Measurements from ENCODE around the gene FCER1G. TPM values are rescaled to one million over a fixed set of nuclear protein-coding genes. Genes with fewer than 3 reads are reported as not detected.
"Not testable (repeated sequence)": the region's sequence is repeated elsewhere in the genome, so short reads cannot be mapped to it uniquely, and the experiment has no call there.

FCER1G gene
- total RNA-seq, 2 experiments from 2014 or later = 18.9 to 22.1 TPM

GRCh38 chr1:161219078-161219892, 4.2 kb downstream of the FCER1G start:
- no peak for DNase-seq
- H3K36me3 Mint-ChIP-seq = peaks cover 12% of the 10 kb centered on the region
- POLR2A ChIA-PET = interaction anchor here (0.6 to 2.9 kb wide), 4 partner anchors 17 to 206 kb away, joined by 3 to 13 read pairs (median 3); partner anchors contain the start of gene NDUFS2
- H3K27me3 Mint-ChIP-seq = no peaks in the 10 kb centered on the region
- ATAC-seq (ENCODE audit: low read depth) = no peak
- peaks cover 50% of the 10 kb centered on the region for H3K4me1 Mint-ChIP-seq
- H3K9me3 Mint-ChIP-seq = no peaks in the 10 kb centered on the region
- H3K27ac Mint-ChIP-seq = no peak overlapping the region
- no peak overlapping the region for H3K4me3 Mint-ChIP-seq

DNA sequence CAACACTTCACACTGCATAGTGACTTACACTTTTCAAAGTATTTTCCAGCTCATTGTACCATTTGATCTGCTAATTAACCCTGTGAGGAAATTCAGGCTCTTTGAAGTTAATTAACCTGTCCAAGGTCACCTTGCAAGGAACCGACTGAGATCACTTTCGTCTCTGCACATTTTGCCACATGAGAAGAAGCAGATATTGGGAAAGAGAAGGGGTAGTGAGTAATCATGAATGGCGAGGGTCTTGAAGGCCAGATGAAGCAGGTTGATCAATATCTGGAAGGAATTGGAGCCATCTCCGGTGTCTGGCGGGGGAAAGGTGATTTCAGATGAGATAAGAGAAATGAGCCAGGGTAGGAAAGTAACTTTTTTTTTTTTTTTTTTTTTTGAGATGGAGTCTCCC, 4.9 kb downstream of the FCER1G start:
- Mint-ChIP-seq H3K9me3 (no peaks in the 10 kb centered on the region), H3K4me1 (peaks cover 45% of the 10 kb centered on the region), H3K27me3 (no peaks in the 10 kb centered on the region), H3K4me3 (no peak overlapping the region), H3K36me3 (peaks cover 6% of the 10 kb centered on the region), H3K27ac (no peak overlapping the region)
- DNase-seq (no peak), ATAC-seq (ENCODE audit: low read depth) (no peak)
- POLR2A ChIA-PET = interaction anchor here (1.0 to 2.9 kb wide), 2 partner anchors 18 to 170 kb away, joined by 3 to 13 read pairs; partner anchors contain the start of gene NDUFS2

DNA sequence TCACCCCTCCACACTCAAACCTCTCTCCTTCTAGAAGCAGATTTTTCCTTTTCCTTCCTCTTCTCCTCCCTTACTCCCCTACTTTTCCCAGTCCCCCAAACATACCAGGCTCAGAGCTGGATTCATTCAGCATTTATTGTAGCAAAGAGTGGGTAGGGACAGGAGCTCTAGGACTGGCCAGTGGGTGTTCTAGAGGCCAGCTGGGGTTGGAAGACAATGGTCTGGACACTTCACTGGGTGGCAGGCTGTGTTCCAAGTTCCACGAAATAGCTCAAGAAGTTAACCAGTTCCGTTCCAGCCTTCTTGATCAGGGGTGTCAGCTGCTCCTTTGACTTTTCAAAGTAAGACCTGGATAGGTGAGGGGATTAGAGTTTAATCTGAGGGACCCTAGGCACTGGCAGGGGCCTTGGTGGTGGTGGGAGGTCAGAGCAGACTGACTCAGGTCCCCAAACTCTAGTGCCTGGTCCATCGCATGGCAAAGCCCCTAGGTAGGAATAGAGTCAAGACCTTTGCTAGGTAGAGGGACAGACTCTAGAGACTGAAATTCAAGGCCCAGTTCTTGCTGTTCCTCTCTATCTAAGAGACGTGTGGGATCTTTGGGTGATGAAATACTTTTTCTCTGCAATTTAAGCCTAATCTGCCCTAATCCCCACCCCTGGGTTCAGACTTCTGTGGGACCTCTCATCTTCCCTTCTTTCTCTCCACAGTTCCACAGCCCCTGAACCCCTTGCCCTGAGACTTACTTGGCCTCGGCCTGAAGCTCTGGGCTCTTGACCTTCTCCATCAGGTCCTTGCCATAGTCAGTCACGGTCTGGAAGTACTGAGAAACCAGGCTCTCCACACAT, 7.3 kb downstream of the FCER1G start:
- Mint-ChIP-seq H3K27me3 (no peaks in the 10 kb centered on the region), H3K9me3 (no peaks in the 10 kb centered on the region), H3K36me3 (peaks cover 2% of the 10 kb centered on the region), H3K27ac (no peak overlapping the region), H3K4me1 (peaks cover 44% of the 10 kb centered on the region), H3K4me3 (no peak overlapping the region)
- POLR2A ChIA-PET = interaction anchor here (1.5 to 2.7 kb wide), 2 partner anchors 20 to 40 kb away, joined by 3 to 17 read pairs; partner anchors contain the start of gene NDUFS2
- ATAC-seq (ENCODE audit: low read depth) (no peak), DNase-seq (no peak)

DNA sequence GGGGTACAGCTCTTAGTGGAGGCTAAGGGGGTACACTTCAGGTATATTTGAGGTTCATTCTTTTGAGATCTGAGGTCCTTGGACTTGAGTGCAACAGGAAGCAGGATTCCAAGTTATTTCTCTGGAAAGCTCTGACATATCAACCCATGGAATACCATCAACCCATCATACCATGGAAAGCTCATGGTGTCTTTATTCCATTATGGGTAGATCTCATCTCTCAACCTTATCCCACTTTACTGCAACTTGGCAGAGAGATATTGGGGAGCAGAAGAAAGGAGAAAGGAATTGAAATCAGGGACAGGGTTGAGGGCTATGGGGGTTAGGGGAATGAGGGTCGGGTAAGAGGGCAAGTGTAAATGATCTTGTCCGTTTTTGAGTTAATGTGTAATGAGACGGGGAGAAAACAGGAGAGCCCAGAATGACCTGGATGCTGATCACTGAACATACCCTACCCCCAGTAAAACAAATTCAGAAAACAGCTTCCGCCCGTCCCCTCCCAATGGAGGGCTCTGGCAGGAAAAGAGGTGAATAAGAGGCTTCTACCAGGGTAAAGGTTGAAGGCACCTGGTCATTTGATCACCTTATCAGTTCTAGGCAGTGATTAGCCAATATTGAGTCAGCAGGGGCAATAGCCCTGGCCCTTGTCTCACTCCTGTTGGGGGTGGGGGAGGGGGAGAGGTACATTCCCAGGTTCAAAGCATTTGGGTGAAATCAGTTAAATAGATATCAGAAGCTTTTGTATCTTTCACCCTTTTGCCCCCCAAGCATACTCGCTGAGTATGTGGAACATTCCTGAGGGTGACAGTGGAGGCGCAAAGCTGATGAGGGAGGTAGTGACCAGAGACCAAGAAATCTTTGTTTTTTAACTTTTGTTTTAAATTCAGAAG, 9.0 kb downstream of the FCER1G start:
- Mint-ChIP-seq H3K4me3 (no peak overlapping the region), H3K9me3 (no peaks in the 10 kb centered on the region), H3K36me3 (peaks cover 5% of the 10 kb centered on the region), H3K27ac (peak overlapping the region; percentile 33), H3K27me3 (no peaks in the 10 kb centered on the region), H3K4me1 (peaks cover 38% of the 10 kb centered on the region)
- ATAC-seq (ENCODE audit: low read depth) = no peak
- POLR2A ChIA-PET = interaction anchor here (0.8 to 4.0 kb wide), 4 partner anchors 16 to 42 kb away, joined by 5 to 38 read pairs (median 20); partner anchors contain the start of gene NDUFS2
- no peak for DNase-seq

GRCh38 chr1:161224695-161225087, 9.6 kb downstream of the FCER1G start:
- H3K27me3 Mint-ChIP-seq; H3K27ac Mint-ChIP-seq; ATAC-seq (ENCODE audit: low read depth); DNase-seq; H3K4me3 Mint-ChIP-seq; H3K36me3 Mint-ChIP-seq; H3K9me3 Mint-ChIP-seq: not testable (repeated sequence)
- POLR2A ChIA-PET = interaction anchor here (1.3 to 4.0 kb wide), 3 partner anchors 22 to 43 kb away, joined by 9 to 38 read pairs (median 24); partner anchors contain the start of gene NDUFS2
- H3K4me1 Mint-ChIP-seq = peaks cover 35% of the 10 kb centered on the region

DNA sequence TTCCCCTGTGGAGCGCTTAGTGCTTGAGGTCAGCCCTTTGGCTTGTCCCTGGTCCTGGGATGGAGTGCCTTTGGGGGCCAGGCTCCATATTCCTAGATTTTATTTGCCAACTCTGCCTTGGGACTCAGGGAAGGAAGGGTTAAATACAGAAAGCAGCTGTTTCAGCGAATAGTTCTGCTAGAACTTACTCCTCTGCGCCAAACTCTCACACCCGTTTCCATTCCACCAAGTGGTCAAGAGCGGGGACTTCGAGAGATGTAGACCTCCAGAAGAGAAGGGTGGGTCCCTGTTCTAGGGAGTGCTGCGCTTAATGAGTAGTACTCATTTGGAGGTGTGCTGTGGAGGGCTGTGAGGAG, 10.1 kb downstream of the FCER1G start:
- POLR2A ChIA-PET = interaction anchor here (0.7 to 4.0 kb wide), 18 partner anchors 10 to 175 kb away, joined by 3 to 38 read pairs (median 8); partner anchors contain the start of genes ADAMTS4, FCER1G, NDUFS2 and PPOX
- no peak for DNase-seq
- no peak for ATAC-seq (ENCODE audit: low read depth)
- H3K9me3 Mint-ChIP-seq = no peaks in the 10 kb centered on the region
- H3K27me3 Mint-ChIP-seq = no peaks in the 10 kb centered on the region
- peaks cover 32% of the 10 kb centered on the region for H3K4me1 Mint-ChIP-seq
- H3K36me3 Mint-ChIP-seq = peaks cover 3% of the 10 kb centered on the region
- peak overlapping the region; percentile 82 for H3K27ac Mint-ChIP-seq
- peak overlapping the region; percentile 32 for H3K4me3 Mint-ChIP-seq

DNA sequence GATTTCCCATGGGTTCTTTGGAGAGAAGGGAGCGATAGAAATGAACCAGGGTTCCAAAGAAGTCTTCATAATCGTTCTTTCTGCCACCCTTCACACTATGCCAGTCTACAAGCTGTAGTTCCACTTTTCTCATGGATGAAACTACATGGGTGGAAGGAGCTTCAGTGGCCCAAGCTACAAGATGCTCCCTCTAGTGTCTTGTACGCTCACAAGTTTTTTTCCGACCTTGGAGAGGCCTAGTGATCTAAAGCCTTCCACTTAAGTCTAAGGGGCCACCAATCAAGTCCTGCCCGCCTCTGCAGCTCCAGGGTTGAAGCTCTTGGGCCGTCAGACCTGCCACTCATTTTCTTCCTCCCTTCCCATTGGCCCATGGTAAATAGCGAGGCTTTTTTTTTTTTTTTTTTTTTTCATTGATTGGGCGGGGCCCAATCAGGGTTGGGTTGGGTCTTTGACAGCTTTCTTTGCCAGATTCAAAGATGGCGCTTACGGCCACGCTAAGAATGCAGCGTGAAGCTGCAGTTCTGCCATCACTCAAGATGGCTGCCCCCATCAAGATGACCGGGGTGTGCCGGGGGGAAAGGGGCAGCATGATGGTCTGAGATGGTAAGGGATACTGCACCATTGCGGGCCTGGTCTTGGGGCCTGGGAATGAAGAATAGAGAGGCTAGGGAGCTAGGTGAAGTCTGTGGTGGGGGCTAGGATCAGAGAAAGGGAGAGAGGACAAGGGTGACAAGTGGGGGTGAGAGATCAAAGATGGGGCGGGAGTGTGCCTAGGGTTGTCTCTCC, 10.6 kb downstream of the FCER1G start, which contains the start of gene TOMM40L:
Gene TOMM40L (plus strand): TSS at position 527 of the 786 bp plus-strand sequence. CDS start 430 bp downstream, outside the sequence.
- Mint-ChIP-seq H3K9me3 (no peaks in the 10 kb centered on the region), H3K4me3 (peak within 1 kb of the TSS; percentile 99), H3K27ac (peak within 1 kb of the TSS; percentile 97), H3K27me3 (no peaks in the 10 kb centered on the region), H3K36me3 (peaks cover 3% of the 10 kb centered on the region), H3K4me1 (peaks cover 31% of the 10 kb centered on the region)
- POLR2A ChIA-PET = interaction anchor here (0.6 to 4.0 kb wide), 22 partner anchors 11 to 174 kb away, joined by 3 to 38 read pairs (median 6); partner anchors contain the start of genes ADAMTS4, FCER1G, NDUFS2 and NIT1
- DNase-seq (peak; percentile 81), ATAC-seq (ENCODE audit: low read depth) (peak; percentile 96)

DNA sequence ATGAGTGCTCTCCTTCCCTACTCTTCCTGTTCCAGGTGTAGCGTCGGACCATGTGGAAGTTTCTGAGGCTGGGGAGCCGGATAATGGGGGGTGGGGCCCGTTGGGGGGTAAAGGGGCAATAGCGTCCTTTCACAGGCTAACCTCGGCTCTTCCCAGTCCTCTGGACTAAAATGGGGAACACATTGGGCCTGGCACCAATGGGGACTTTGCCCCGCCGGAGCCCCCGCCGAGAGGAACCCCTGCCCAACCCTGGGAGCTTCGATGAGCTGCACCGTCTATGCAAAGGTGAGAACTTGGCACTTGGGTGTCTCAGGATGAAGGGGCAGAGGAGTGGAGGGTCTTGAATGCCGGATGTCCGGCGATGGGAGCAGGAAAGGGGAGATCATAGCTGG, 11.2 kb downstream of the FCER1G start:
- H3K27me3 Mint-ChIP-seq = no peaks in the 10 kb centered on the region
- DNase-seq = no peak
- H3K36me3 Mint-ChIP-seq = peaks cover 3% of the 10 kb centered on the region
- no peaks in the 10 kb centered on the region for H3K9me3 Mint-ChIP-seq
- peaks cover 31% of the 10 kb centered on the region for H3K4me1 Mint-ChIP-seq
- peak overlapping the region; percentile 99 for H3K4me3 Mint-ChIP-seq
- no peak for ATAC-seq (ENCODE audit: low read depth)
- peak overlapping the region; percentile 97 for H3K27ac Mint-ChIP-seq
- POLR2A ChIA-PET = interaction anchor here (0.8 to 4.0 kb wide), 18 partner anchors 11 to 174 kb away, joined by 3 to 38 read pairs (median 6); partner anchors contain the start of genes ADAMTS4, FCER1G, NDUFS2 and NIT1

DNA sequence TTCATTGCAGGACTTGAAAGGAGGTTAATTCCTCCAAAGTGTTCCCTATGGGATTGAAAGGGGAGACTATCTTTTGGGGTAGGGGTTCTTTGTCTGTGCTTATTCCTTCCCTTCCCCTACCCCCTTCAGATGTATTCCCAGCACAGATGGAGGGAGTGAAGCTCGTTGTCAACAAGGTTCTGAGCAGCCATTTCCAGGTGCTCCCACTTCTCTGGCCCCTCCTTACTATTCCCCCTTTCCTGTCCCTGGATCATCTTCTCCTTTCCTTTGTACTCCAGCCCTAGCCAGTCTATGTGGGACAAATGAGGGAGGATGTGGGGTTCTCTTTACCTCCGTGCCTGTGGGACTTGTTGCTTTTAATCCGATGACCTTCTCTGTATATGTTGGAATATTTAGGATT, 11.7 kb downstream of the FCER1G start:
- H3K4me3 Mint-ChIP-seq = peak overlapping the region; percentile 99

DNA sequence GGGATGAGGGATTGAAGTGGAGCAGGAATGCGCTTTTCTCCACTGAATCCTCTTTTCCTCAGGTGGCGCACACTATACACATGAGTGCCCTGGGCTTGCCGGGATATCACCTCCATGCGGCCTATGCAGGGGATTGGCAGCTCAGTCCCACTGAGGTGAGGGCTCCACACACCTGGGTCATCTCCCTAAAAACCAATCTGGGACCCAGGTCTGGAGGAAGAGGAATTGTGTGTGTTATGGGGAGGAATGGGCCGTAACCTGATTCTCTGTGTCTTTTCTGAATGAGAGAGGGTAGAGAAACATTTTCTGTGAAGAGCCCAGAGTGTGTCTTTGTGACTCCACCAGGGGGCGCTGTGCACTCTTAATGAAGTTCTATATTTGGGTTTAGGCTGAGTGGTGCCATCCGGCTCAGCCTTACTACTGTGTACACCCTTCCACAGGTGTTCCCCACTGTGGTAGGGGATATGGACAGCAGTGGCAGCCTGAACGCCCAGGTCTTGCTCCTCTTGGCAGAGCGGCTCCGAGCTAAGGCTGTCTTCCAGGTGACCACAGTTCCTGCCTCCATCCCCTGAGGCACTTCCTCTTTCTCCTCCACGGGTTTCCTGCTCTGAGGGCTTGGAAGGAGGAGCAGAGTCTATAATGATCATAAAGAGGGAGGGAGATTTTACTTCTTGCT, 12.2 kb downstream of the FCER1G start:
- Mint-ChIP-seq H3K9me3 (no peaks in the 10 kb centered on the region), H3K27ac (peak overlapping the region; percentile 74), H3K27me3 (no peaks in the 10 kb centered on the region), H3K4me3 (peak overlapping the region; percentile 99), H3K36me3 (peaks cover 3% of the 10 kb centered on the region), H3K4me1 (peaks cover 27% of the 10 kb centered on the region)
- peak; percentile 88 for DNase-seq
- POLR2A ChIA-PET = interaction anchor here (0.8 to 4.0 kb wide), 4 partner anchors 23 to 157 kb away, joined by 3 to 38 read pairs (median 8); no protein-coding TSS in a partner anchor
- ATAC-seq (ENCODE audit: low read depth) = peak; percentile 42

More for the DNA sequence above, 11.7 kb downstream of the FCER1G start:
- Mint-ChIP-seq H3K4me1 (peaks cover 30% of the 10 kb centered on the region), H3K27me3 (no peaks in the 10 kb centered on the region), H3K27ac (peak overlapping the region; percentile 97), H3K9me3 (no peaks in the 10 kb centered on the region), H3K36me3 (peaks cover 3% of the 10 kb centered on the region)
- DNase-seq = no peak
- no peak for ATAC-seq (ENCODE audit: low read depth)
- POLR2A ChIA-PET = interaction anchor here (0.8 to 4.0 kb wide), 7 partner anchors 23 to 158 kb away, joined by 3 to 38 read pairs (median 5); partner anchors contain the start of genes NIT1, PFDN2 and PPOX

DNA sequence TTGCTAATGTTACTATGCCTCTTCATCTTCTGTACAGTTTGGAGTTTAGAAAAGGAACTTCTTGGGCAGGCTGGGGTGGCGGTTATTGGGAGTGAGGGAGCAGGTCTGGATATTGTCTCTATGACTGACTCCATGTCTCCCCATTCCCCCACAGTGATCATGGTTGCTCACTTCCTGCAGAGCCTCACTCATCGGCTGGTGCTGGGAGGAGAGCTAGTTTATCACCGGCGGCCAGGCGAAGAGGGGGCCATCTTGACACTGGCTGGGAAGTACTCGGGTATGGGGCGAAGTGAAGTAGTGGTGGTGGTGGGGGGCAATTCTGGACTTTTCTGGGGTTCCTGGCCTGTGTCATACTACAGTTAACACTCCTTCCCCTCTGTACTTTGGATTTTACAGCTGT, 12.9 kb downstream of the FCER1G start:
- no peaks in the 10 kb centered on the region for H3K27me3 Mint-ChIP-seq
- H3K36me3 Mint-ChIP-seq = peaks cover 3% of the 10 kb centered on the region
- peak overlapping the region; percentile 74 for H3K27ac Mint-ChIP-seq
- peak overlapping the region; percentile 99 for H3K4me3 Mint-ChIP-seq
- no peak for ATAC-seq (ENCODE audit: low read depth)
- H3K9me3 Mint-ChIP-seq = no peaks in the 10 kb centered on the region
- POLR2A ChIA-PET = no interaction called here
- DNase-seq = no peak
- peaks cover 27% of the 10 kb centered on the region for H3K4me1 Mint-ChIP-seq
